HS-27A (cell line): Measurements from ENCODE around the gene UBASH3A.

Experiments
- DNase-seq: peaks from one replicate; pipeline ENCODE4 v3.0.0-alpha.2; 2012; ENCODE audit warnings: low read depth, missing footprints

Gene UBASH3A

DNA sequence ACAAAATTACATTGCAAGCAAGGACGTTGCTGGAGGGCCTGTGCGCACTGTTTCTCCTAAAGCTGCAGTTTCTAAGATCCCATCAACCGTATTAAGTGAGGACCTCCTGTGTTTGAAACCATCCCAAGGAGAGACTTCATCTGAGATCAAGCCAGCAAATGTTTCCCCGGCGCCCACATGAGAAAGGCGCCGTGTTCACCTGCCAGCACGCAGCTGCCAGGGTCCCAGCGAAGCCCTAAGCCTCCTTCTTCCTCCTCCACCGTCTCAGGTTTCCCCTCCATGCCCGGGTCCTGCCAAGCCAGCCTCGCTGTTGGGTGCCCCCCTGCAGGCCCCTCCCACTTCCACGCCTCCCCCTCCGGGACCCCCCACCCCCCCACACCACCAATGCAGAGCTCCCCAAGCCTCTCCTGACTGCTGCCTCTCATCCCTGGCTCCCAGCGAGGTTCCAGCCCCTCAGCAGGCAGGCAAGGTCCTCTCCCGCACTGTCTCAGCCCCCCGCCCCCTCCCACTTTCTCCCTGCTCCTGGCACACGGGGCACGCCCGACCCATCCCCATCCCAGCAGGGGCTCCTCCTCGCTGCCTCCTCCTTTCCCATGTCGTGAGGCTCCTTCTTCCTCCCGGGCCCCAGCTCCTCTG is 28.7 kb upstream of the UBASH3A start:
- no peak for DNase-seq

GRCh38 chr21:42375506-42375905 is 28.2 kb upstream of the UBASH3A start:
- DNase-seq: no peak

DNA sequence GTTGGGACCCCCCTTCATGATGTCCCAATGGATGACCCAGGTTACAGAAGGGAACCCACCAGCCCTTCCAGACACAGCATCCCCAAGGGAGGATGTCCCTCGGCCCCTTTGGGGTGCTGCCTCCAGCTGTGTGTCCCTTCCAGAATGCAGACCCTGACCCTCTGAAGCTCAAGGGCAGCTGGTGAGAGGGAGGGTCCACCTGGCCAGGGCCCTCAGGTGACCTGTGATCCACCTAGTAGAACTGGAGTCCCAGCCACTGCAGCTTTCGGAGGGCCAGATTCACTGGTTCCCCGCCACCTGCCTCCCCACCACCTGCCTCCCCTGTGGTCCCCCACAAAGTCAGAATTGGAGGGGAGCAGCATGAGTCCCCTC is 27.8 kb upstream of the UBASH3A start:
- no peak for DNase-seq

- DNase-seq: no peak
Observed at GRCh38 chr21:42376338-42376982, 27.2 kb upstream of the UBASH3A start.

DNA sequence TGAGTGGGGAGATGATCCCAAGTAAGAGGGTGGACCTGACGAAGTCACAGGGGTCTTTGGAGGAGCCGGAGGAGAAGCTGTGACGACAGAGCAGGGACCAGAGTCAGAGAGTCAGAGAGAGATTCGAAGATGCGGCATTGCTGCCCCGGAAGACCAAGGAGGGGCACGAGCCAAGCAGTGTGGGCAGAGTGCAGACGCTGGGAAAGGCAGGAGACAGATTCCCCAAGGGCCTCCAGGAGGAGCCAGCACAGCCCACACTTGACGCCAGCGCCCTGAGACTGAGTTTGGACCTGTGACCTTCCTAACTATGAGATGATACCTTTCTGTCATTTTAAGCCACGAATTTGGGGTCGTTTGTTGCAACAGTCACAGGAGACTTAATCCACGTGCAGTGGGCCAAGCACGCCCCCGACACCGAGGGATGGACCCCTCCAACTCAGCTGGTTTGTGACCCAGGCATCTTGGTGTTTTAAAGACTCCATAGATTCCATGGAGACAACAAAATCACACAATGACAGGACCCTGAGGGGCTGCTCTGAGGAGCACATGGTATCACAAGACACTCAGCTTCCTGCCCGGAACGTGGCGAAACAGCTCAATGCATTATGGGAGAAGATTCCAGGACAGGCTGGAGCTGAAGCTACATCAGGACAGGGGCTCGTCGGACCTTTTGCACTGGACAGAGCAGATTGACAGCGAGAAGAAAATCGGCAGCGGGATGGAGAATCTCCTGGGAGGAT is 26.3 kb upstream of the UBASH3A start:
- no peak for DNase-seq

DNA sequence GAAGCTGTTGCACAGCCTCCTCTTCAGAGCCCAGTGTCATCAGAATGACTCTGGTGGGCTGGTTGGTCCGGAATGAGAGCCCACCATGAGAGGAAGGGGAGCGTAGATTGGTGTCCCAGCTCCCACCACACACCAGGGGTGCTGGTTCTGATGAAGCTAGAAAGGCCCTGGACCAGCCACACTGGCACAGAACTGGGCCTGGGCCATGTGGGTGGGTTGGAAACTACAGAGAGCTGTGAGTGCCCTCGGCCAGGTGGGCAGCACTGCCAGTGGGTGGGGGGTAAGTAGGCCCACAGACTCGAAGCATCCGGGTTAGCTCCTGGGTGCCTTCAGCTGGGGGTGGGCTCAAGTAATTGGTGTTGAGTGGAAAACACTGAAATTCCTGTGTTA is 25.8 kb upstream of the UBASH3A start:
- DNase-seq: no peak

DNA sequence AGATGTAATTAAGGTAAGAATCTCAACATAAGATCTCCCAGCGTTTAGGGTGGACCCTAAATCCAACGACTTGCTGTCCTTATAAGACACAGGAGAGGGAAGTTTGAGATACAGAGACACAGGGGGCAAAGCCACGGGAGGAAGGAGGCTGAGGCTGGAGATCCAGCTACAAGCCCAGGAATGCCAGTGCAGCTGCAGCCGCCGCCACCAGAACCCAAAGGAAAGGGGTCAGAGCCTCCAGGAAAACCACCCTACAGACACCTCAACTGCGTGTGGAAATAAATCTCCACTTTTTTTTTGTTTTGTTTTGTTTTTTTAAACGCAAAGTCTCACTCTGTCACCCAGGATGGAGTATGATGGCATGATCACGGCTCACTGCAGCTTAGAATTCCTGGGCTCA is 25.3 kb upstream of the UBASH3A start:
- no peak for DNase-seq

DNA sequence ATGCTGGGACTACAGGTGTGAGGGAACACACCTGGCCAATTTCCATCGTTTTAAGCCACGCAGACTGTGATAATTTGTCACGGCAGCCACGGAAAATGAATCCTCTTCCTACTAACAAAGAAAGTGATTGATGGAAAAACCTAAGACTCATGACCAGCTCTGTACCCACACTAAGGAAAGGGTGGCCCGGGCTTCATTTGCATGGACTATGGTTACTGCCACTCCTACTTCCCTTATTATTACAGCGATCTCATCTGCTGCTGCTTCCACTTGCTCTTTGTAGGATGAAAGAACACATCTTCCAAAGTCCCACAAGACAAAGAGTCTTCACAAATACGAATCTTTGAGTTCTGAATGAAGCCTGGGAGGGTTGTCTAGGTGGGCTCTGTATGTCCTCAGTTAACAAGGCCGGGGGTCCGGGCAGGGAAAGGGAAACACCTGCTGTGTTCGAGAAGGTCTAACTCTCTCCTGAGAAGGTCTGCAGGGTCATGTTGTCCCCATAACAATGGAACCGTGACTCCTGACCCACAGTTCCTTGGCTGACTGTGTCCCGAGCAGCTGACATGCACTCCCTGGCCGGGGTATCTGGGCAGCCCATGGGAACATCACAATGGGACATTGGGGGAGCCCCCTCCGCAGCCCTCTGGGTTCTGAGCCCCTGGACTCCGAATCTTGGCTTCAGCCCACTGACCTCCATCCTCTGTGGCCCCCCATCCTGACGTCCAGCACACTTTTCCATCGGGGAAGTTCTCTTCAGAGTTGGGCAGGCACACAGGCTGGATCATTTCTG is 24.1 kb upstream of the UBASH3A start:
- no peak for DNase-seq

- DNase-seq: no peak
Observed at GRCh38 chr21:42381347-42381984, 22.2 kb upstream of the UBASH3A start.

GRCh38 chr21:42382915-42383314 is 20.8 kb upstream of the UBASH3A start:
- DNase-seq: no peak

GRCh38 chr21:42383331-42383730 is 20.4 kb upstream of the UBASH3A start:
- DNase-seq: no peak

- DNase-seq: no peak
Observed at GRCh38 chr21:42384156-42384945, 19.4 kb upstream of the UBASH3A start.

DNA sequence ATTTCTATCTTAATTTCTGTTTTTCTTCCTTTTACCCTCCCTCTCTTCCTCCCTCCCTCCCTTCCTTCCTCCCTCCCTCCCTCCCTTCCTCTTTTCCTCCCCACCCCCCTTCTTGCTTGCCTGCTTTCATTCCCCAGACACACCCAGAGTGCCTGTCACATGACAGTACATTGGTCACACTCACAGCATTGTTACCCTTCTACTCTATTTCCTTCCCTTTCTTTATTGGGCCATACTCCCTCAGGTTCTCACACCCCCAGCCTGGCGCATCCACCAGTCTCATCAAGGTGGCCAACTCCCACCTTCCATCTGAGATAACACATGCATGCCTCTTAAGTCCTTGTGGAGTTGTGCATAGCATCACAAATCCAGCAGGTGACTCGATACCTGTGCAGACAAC is 18.7 kb upstream of the UBASH3A start:
- no peak for DNase-seq

DNA sequence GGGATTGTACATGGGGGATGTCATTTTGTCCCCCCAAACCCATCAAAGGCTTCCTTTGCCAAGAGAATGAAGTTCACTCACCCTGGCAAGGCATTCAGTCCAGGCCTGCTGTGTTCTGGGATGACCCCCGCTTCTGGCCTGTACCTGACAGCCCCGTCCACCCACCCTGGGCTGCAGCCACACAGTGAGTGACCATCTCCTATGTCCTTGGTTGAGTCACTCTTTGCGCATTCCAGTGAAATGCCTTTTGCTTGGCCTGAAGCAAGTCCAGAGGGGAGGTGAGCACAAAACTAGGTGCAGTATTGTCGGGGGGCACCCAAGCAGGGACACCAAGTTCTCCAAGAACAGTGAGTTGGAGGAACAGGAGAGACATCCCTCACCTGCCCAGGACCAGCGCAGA is 18.1 kb upstream of the UBASH3A start:
- DNase-seq: no peak

GRCh38 chr21:42386034-42386591 is 17.6 kb upstream of the UBASH3A start:
- no peak for DNase-seq

DNA sequence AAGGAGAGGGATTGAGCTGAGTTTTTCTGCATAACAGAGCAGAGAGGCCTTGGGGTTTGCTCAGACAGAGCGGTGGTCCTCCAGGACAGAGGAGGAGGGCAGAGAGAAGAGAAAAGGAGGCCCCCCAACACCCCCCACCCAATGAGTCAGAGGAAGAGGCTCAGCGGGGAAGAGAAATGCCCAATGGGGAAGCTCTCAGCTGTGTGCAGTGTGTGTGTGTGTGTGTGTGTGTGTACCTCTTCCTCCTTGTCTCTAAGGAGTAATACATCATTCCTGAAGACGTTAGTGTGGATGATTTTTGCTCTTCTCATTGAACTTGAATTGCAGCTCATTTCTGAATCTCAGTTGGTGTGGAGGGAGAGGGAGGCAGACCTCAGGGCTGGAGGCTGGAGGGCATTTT is 16.5 kb upstream of the UBASH3A start:
- DNase-seq: no peak

DNA sequence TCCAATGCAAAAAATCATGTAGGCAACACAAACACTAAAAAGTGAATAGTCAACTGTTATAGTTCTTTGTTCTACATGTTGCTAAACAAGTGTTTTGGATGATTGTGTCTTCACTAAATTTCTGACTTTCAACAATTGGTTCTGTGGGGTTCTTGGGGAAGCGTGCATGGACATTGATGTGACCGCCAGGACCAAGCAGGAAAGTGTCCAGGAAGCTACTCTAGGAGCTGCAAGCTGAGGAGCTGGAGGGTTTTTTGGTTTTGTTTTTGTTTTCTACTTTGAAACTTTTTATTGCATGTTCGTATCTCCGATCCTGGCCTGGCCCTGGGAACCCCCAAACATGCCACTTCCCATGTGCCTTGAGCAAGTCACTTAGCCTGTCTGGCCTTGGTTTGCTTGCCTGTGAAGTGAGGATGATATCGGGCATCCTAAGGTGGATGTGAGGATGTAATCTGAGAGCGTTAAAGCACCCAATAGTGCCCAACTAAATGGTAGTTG is 15.8 kb upstream of the UBASH3A start:
- no peak for DNase-seq

DNA sequence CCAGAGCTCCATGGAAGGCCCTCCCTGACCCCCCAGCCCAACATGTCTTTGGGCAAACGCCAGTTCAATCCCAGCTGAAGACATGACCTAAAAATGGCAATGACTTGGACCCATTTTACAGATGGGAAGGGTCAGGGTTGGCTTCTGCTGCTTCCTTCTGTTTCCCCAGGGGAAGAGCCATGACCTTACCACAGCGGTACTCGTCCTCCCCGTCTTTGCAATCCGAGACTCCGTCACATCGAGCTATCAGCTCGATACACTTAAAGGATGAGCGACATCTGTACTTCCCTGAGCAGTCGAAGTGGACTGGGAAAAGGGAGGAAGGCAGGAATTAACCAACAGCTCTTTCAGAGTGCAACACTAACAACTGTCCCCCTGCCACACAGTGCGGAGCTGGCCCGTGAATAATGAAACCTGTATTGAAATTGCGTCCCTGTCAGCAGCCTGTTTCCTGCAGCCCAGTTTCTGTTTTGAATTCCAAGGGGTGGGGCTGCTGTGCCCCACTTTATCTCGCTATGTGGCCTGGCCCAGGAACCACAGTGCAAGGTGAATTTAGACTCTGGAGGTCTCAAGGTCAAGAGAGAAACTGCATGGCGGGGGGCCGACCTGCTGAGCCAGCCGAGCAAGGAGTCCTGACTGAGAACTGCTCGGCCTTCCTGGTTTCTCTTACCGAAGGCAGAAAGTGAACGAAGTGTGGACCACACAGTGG is 14.8 kb upstream of the UBASH3A start:
- no peak for DNase-seq

DNA sequence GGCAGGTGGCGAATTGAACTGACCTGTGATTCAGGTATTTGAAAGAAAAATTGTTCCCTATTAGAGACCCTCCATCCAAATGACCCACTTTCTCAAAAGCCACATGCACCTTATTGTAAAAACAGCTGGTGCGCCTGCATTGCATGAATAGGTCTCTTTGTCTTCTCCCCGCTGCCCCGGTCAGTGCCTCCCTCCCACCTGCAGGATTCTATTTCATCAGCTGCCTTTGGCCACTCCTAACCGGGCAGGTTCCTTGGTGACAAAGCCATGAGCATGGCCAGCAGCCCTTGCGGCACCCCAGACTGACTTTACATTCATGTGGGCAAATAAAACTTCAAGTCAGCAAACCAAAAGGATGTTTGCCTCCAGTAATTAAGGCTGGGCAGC is 14.3 kb upstream of the UBASH3A start:
- DNase-seq: no peak

DNA sequence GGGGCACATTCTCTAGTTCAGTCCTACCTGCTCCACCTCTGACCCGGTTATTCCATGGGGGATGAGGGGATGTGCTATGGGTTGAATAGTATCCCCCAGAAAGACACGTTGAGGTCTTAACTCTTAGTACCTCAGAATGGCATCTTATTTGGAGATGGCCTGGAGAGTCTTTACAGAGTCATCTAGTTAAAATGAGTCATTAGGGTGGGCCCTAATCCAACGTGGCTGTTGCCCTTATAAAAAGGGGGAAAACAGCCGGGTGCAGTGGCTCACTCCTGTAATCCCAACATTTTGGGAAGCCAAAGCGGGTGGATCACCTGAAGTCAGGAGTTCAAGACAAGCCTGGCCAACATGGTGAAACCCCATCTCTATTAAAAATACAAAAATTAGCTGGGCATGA is 13.5 kb upstream of the UBASH3A start:
- DNase-seq: no peak
